ENCODE measurements around the gene CZIB.
"Not testable (repeated sequence)": the region's sequence is repeated elsewhere in the genome, so short reads cannot be mapped to it uniquely, and the experiment has no call there.

CZIB gene

GRCh38 chr1:53237638-53238037 lies 17.2 kb upstream of the CZIB start:
- DNase-seq (ENCODE audit: insufficient read length) (no peak), FAIRE-seq (peak; percentile 40)
- TF ChIP-seq POLR2A (IDR thresholded peaks at IDR 0.05; ENCODE audit: low read depth, low read length), result no peak
- no peak for TF ChIP-seq POLR2AphosphoS5 (IDR thresholded peaks at IDR 0.05; ENCODE audit: low read depth, low read length)
- no peak for TF ChIP-seq TAF1 (IDR thresholded peaks at IDR 0.05; ENCODE audit: borderline replicate concordance, low read depth, low read length)

- DNase-seq (ENCODE audit: insufficient read length), result no peak
- no peak for FAIRE-seq
- TF ChIP-seq POLR2AphosphoS5 (IDR thresholded peaks at IDR 0.05; ENCODE audit: low read depth, low read length) (no peak), TAF1 (IDR thresholded peaks at IDR 0.05; ENCODE audit: borderline replicate concordance, low read depth, low read length) (no peak), POLR2A (IDR thresholded peaks at IDR 0.05; ENCODE audit: low read depth, low read length) (no peak)
Observed at GRCh38 chr1:53220962-53221286, 490 bp upstream of the CZIB start.

- no peak for FAIRE-seq
Observed at GRCh38 chr1:53219711-53220110, 723 bp downstream of the CZIB start.

GRCh38 chr1:53218201-53218600 lies 2.2 kb downstream of the CZIB start:
- TF ChIP-seq TAF1 (IDR thresholded peaks at IDR 0.05; ENCODE audit: borderline replicate concordance, low read depth, low read length), result no peak
- TF ChIP-seq POLR2A (IDR thresholded peaks at IDR 0.05; ENCODE audit: low read depth, low read length), result no peak
- TF ChIP-seq POLR2AphosphoS5 (IDR thresholded peaks at IDR 0.05; ENCODE audit: low read depth, low read length), result no peak
- no peak for FAIRE-seq
- DNase-seq (ENCODE audit: insufficient read length), result no peak

More at GRCh38 chr1:53219711-53220110, 723 bp downstream of the CZIB start:
- TF ChIP-seq TAF1 (IDR thresholded peaks at IDR 0.05; ENCODE audit: borderline replicate concordance, low read depth, low read length), result no peak
- no peak for TF ChIP-seq POLR2A (IDR thresholded peaks at IDR 0.05; ENCODE audit: low read depth, low read length)
- no peak for TF ChIP-seq POLR2AphosphoS5 (IDR thresholded peaks at IDR 0.05; ENCODE audit: low read depth, low read length)
- no peak for DNase-seq (ENCODE audit: insufficient read length)

- FAIRE-seq (no peak), DNase-seq (ENCODE audit: insufficient read length) (no peak)
- TF ChIP-seq TAF1 (IDR thresholded peaks at IDR 0.05; ENCODE audit: borderline replicate concordance, low read depth, low read length), result no peak
- TF ChIP-seq POLR2AphosphoS5 (IDR thresholded peaks at IDR 0.05; ENCODE audit: low read depth, low read length), result no peak
- no peak for TF ChIP-seq POLR2A (IDR thresholded peaks at IDR 0.05; ENCODE audit: low read depth, low read length)
Observed at GRCh38 chr1:53214376-53214940, 6.0 kb downstream of the CZIB start.

- DNase-seq (ENCODE audit: insufficient read length) (no peak), FAIRE-seq (no peak)
- TF ChIP-seq POLR2AphosphoS5 (IDR thresholded peaks at IDR 0.05; ENCODE audit: low read depth, low read length), result no peak
- no peak for TF ChIP-seq TAF1 (IDR thresholded peaks at IDR 0.05; ENCODE audit: borderline replicate concordance, low read depth, low read length)
- TF ChIP-seq POLR2A (IDR thresholded peaks at IDR 0.05; ENCODE audit: low read depth, low read length), result no peak
Observed at GRCh38 chr1:53210954-53211353, 9.5 kb downstream of the CZIB start.

- FAIRE-seq (no peak), DNase-seq (ENCODE audit: insufficient read length) (no peak)
- TF ChIP-seq TAF1 (IDR thresholded peaks at IDR 0.05; ENCODE audit: borderline replicate concordance, low read depth, low read length) (no peak), POLR2A (IDR thresholded peaks at IDR 0.05; ENCODE audit: low read depth, low read length) (no peak), POLR2AphosphoS5 (IDR thresholded peaks at IDR 0.05; ENCODE audit: low read depth, low read length) (no peak)
Observed at GRCh38 chr1:53210352-53210751, 10.1 kb downstream of the CZIB start.

GRCh38 chr1:53207726-53208125 lies 12.7 kb downstream of the CZIB start:
- no peak for TF ChIP-seq POLR2AphosphoS5 (IDR thresholded peaks at IDR 0.05; ENCODE audit: low read depth, low read length)
- TF ChIP-seq TAF1 (IDR thresholded peaks at IDR 0.05; ENCODE audit: borderline replicate concordance, low read depth, low read length), result no peak
- TF ChIP-seq POLR2A (IDR thresholded peaks at IDR 0.05; ENCODE audit: low read depth, low read length), result no peak

GRCh38 chr1:53206735-53207379 lies 13.6 kb downstream of the CZIB start:
- TF ChIP-seq POLR2AphosphoS5 (IDR thresholded peaks at IDR 0.05; ENCODE audit: low read depth, low read length) (no peak), TAF1 (IDR thresholded peaks at IDR 0.05; ENCODE audit: borderline replicate concordance, low read depth, low read length) (no peak), POLR2A (IDR thresholded peaks at IDR 0.05; ENCODE audit: low read depth, low read length) (no peak)
- no peak for DNase-seq (ENCODE audit: insufficient read length)
- no peak for FAIRE-seq

More at GRCh38 chr1:53207726-53208125, 12.7 kb downstream of the CZIB start:
- no peak for DNase-seq (ENCODE audit: insufficient read length)
- FAIRE-seq, result no peak

- not testable (repeated sequence) for FAIRE-seq; DNase-seq (ENCODE audit: insufficient read length)
Observed at GRCh38 chr1:53206083-53206685, 14.2 kb downstream of the CZIB start.

- FAIRE-seq; DNase-seq (ENCODE audit: insufficient read length): not testable (repeated sequence)
Observed at GRCh38 chr1:53205496-53205895, 14.9 kb downstream of the CZIB start.

- FAIRE-seq, result no peak
- DNase-seq (ENCODE audit: insufficient read length), result no peak
- no peak for TF ChIP-seq POLR2A (IDR thresholded peaks at IDR 0.05; ENCODE audit: low read depth, low read length)
- TF ChIP-seq POLR2AphosphoS5 (IDR thresholded peaks at IDR 0.05; ENCODE audit: low read depth, low read length), result no peak
- no peak for TF ChIP-seq TAF1 (IDR thresholded peaks at IDR 0.05; ENCODE audit: borderline replicate concordance, low read depth, low read length)
Observed at GRCh38 chr1:53203466-53203865, 17.0 kb downstream of the CZIB start.

Measured in GM12892 (cell line).